M059J (cell line): ENCODE results near the gene HAL. TPM values are rescaled to one million over a fixed set of nuclear protein-coding genes. Genes with fewer than 3 reads are reported as not detected.

Experiments
- DNase-seq: peaks from one replicate; pipeline ENCODE4 v3.0.0-alpha.2; 2012; ENCODE audit warnings: low read depth
- total RNA-seq: library from RNA; depleted of rRNA; stranded (reverse); fragments of >200 nt; shearing (Covaris generic); gene quantifications from 2 replicates; pipeline ENCODE4 v1.2.3, GENCODE V29; 2014; rRNA removed

HAL gene
- total RNA-seq, 1 experiment from 2014 or later: not detected

DNA sequence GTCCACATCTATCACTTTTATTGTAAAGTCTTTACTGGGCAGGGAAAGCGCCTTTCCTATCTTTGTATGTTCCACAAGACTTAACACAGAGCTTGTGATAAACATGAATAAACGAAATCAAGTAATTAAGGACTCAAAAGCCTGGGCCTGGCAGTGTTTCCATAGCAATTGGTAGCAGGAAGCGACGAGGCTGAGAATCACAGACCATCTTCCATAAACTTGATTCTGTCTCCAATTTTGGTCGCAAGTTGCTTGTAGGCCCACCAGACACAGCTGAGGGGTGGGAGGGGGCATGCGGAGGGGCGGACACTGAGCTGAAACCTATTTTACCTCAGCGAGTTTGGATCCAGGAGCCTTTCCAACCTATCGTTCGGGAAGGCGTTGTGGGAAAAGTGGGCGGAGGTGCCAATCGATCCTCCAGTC, 54.0 kb downstream of the HAL start:
- peak; percentile 27 for DNase-seq

DNA sequence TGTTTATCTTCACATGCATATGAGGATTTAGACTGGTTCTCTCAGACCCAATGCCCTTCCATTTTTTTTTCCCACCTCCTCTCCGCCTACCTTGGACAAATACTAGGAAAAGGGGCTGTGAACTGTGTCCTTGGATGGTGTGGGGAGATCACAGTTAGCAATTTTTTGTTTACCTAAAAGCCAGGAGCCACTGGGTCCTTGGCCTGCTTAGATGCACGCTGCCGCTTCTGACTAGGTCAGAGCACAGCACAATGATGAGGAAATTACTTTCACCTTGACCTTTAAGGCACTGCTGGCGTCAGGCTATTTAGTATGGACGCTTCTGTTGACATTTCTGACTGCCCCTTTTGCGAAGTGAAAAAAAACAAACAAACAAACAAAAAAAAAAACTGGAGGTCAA, 55.6 kb downstream of the HAL start:
- DNase-seq: no peak

Other genes with a start within 250 kb of the HAL start
- gene NTN4, start 205.6 kb downstream of the HAL start, total RNA-seq: 16.5 and 21.5 TPM in 2 replicates
- gene SNRPF, start 137.4 kb downstream of the HAL start, total RNA-seq: 20.6 and 33.8 TPM in 2 replicates
- not detected in 2 replicates for gene CCDC38, start 53.7 kb downstream of the HAL start, total RNA-seq
- gene AMDHD1, start 53.0 kb downstream of the HAL start, total RNA-seq: 1.5 TPM in 1 of 2 replicates, not detected in the other
- gene LTA4H, start 39.2 kb upstream of the HAL start, total RNA-seq: 39.8 and 51.4 TPM in 2 replicates
- 20.9 and 34.9 TPM in 2 replicates for gene ELK3, start 198.0 kb upstream of the HAL start, total RNA-seq